Peyer's patch (tissue), 4 donors: Measurements from ENCODE around the gene SLC1A6. TPM values are rescaled to one million over a fixed set of nuclear protein-coding genes. Genes with fewer than 3 reads are reported as not detected.

ENCODE experiments used
- DNase-seq, 3 donors: peaks; one replicate each; pipeline ENCODE4 v3.0.0-alpha.2; 2017 to 2019
- H3K27ac ChIP-seq, 4 donors: fragments of 200-600 bp; sonication (generic); one replicate each; pipeline ENCODE4 v1.5.1; 2016 to 2019
- H3K27me3 ChIP-seq, 2 donors: fragments of 200-600 bp; sonication (generic); one replicate each; pipeline ENCODE4 v1.5.1; 2019
- H3K36me3 ChIP-seq, 3 donors: fragments of 200-600 bp; sonication (generic); one replicate each; pipeline ENCODE4 v1.5.1; 2016 to 2019
- H3K4me1 ChIP-seq, 4 donors: fragments of 200-600 bp; sonication (generic); one replicate each; pipeline ENCODE4 v1.5.1; 2016 to 2019
- H3K4me3 ChIP-seq, 4 donors: fragments of 200-600 bp; sonication (generic); 1 replicate in 3 of 4; 2 replicates in 1 of 4; pipeline ENCODE4 v1.5.1; 2016 to 2019; ENCODE audit warnings: mild to moderate bottlenecking in 1 of 4
- H3K9me3 ChIP-seq, 4 donors: fragments of 200-600 bp; sonication (generic); one replicate each; pipeline ENCODE4 v1.5.1; 2016 to 2019; ENCODE audit warnings: mild to moderate bottlenecking in 1 of 4
- CTCF ChIP-seq, 6 experiments: fragments of 450-650 bp in 4 of 6; fragments of 200-600 bp in 2 of 6; sonication (generic) in 1 of 6; IDR thresholded peaks; one replicate each; pipeline ENCODE4 v1.5.1; 2017 to 2019; ENCODE audit warnings: antibody characterized with exemption in 6 of 6, mild to moderate bottlenecking in 3 of 6, moderate library complexity in 1 of 6
- POLR2A ChIP-seq, 2 donors: fragments of 450-650 bp; IDR thresholded peaks; one replicate each; pipeline ENCODE4 v1.5.1; 2017; ENCODE audit warnings: antibody characterized with exemption in 2 of 2, mild to moderate bottlenecking in 2 of 2, moderate library complexity in 2 of 2
- total RNA-seq, 4 donors: library from RNA; depleted of rRNA; stranded (reverse); fragments of >200 nt; gene quantifications; one replicate each; pipeline ENCODE4 v1.1.0, GENCODE V29; 2016

SLC1A6 gene
- total RNA-seq, 4 donors from 2014 or later: not detected

GRCh38 chr19:14915116-14915515, 64.5 kb downstream of the SLC1A6 start:
- Histone ChIP-seq H3K27ac (no peak overlapping the region), H3K27me3 (no peaks in the 10 kb centered on the region), H3K4me1 (no peaks in the 10 kb centered on the region), H3K36me3 (no peaks in the 10 kb centered on the region), H3K4me3 (no peak overlapping the region), H3K9me3 (no peaks in the 10 kb centered on the region)
- DNase-seq: no peak
- no peak for TF ChIP-seq CTCF (IDR thresholded peaks at IDR 0.05)
- TF ChIP-seq POLR2A (IDR thresholded peaks at IDR 0.05): no peak

GRCh38 chr19:14906711-14907110, 73.0 kb downstream of the SLC1A6 start:
- H3K27me3 ChIP-seq: no peaks in the 10 kb centered on the region
- H3K27ac ChIP-seq: no peak overlapping the region
- H3K4me1 ChIP-seq: no peaks in the 10 kb centered on the region
- no peak for DNase-seq
- no peak for TF ChIP-seq POLR2A (IDR thresholded peaks at IDR 0.05)
- no peak for TF ChIP-seq CTCF (IDR thresholded peaks at IDR 0.05)
- H3K4me3 ChIP-seq: no peak overlapping the region
- H3K9me3 ChIP-seq: no peaks in the 10 kb centered on the region
- H3K36me3 ChIP-seq: no peaks in the 10 kb centered on the region

- DNase-seq: no peak
- Histone ChIP-seq H3K27me3 (no peaks in the 10 kb centered on the region), H3K9me3 (no peaks in the 10 kb centered on the region), H3K36me3 (no peaks in the 10 kb centered on the region), H3K27ac (no peak overlapping the region), H3K4me3 (no peak overlapping the region), H3K4me1 (no peaks in the 10 kb centered on the region)
- TF ChIP-seq CTCF (IDR thresholded peaks at IDR 0.05) (no peak), POLR2A (IDR thresholded peaks at IDR 0.05) (no peak)
These were observed 77.9 kb downstream of the SLC1A6 start for GRCh38 chr19:14901675-14902260.

Other genes with a start within 250 kb of the SLC1A6 start
- 10 to 100 TPM in 1 of 4 donors, 1 to 10 TPM in 2, not detected in 1; 1.2 to 16.5 (median 1.9) TPM for gene ADGRE2, start 201.3 kb downstream of the SLC1A6 start, total RNA-seq
- gene OR7A5, start 144.7 kb downstream of the SLC1A6 start, total RNA-seq: not detected
- gene OR7C1, start 144.7 kb downstream of the SLC1A6 start, total RNA-seq: not detected
- gene OR7A10, start 130.9 kb downstream of the SLC1A6 start, total RNA-seq: not detected
- gene OR7A17, start 93.7 kb downstream of the SLC1A6 start, total RNA-seq: not detected
- not detected for gene OR7C2, start 38.4 kb downstream of the SLC1A6 start, total RNA-seq
- gene CASP14, start 69.6 kb upstream of the SLC1A6 start, total RNA-seq: not detected
- gene OR1I1, start 102.3 kb upstream of the SLC1A6 start, total RNA-seq: not detected
- 1 to 10 TPM; 2.3 to 7.4 (median 6.2) TPM for gene SYDE1, start 127.5 kb upstream of the SLC1A6 start, total RNA-seq
- 10 to 100 TPM in 2 of 4 donors, 1 to 10 TPM in 2; 2.6 to 16.5 (median 8.9) TPM for gene NOTCH3, start 221.1 kb upstream of the SLC1A6 start, total RNA-seq